Bronchial epithelial cell (primary cell): ENCODE data around the gene NOTCH1. TPM values are rescaled to one million over a fixed set of nuclear protein-coding genes. Genes with fewer than 3 reads are reported as not detected.

Experiments
- DNase-seq: peaks from one replicate; pipeline ENCODE4 v3.0.0-alpha.2; 2010; ENCODE audit warnings: low read depth
- FAIRE-seq: peaks from 2 replicates; lab custom pipeline; 2011; peaks lifted over from hg19 to GRCh38; lab: Jason Lieb, UNC
- H3K27me3 ChIP-seq: 2 replicates; pipeline ENCODE4 v1.5.1; 2011; ENCODE audit warnings: low read length; ENCODE audit not compliant: control insufficient read depth, insufficient read depth
- H3K36me3 ChIP-seq: 2 replicates; pipeline ENCODE4 v1.5.1; 2011; ENCODE audit warnings: low read length; ENCODE audit not compliant: control insufficient read depth, insufficient read depth
- H3K4me3 ChIP-seq: 2 replicates; pipeline ENCODE4 v1.5.1; 2011; ENCODE audit warnings: mild to moderate bottlenecking, low read depth, low read length, control low read depth
- CTCF ChIP-seq: IDR thresholded peaks from 2 replicates; pipeline ENCODE4 v1.5.1; 2011; ENCODE audit warnings: mild to moderate bottlenecking, moderate library complexity, low read length, control low read depth, inconsistent platforms; ENCODE audit not compliant: insufficient read depth, severe bottlenecking
- total RNA-seq: library from RNA; depleted of rRNA; stranded (reverse); fragments of >200 nt; gene quantifications from 2 replicates; pipeline ENCODE4 v1.2.1, GENCODE V29; 2014

NOTCH1 gene
- total RNA-seq, 1 donor from 2014 or later: 70.0 TPM

- no peaks in the 10 kb centered on the region for H3K27me3 ChIP-seq
- no peak overlapping the region for H3K4me3 ChIP-seq
- peaks cover 61% of the 10 kb centered on the region for H3K36me3 ChIP-seq
- no peak for DNase-seq
- FAIRE-seq: no peak
- peak; percentile 10 for TF ChIP-seq CTCF
Observed at GRCh38 chr9:136536721-136537241, 9.1 kb downstream of the NOTCH1 start.

GRCh38 chr9:136536051-136536720 is 9.7 kb downstream of the NOTCH1 start:
- H3K36me3 ChIP-seq: peaks cover 61% of the 10 kb centered on the region
- no peak for FAIRE-seq

DNA sequence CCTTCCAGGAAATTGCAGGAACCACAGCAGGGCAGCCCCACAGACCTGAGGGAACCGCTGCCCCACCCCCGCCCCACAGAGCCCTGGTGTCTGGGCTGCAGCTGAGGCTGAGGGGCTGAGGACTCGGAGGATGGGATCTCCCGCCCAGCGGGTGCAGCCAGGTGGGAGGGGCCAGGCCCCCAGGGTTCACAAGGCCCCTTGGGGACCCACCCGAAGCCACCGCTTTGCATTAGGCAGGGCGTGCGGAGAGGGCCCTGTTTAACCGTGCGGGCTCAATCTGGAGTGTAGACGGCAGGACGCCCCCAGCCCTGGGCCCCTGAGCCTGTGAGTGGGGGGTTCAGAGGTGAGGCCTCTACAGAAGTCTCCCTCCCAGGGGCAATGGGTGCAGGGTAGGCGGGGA is 10.8 kb downstream of the NOTCH1 start:
- FAIRE-seq (no peak), DNase-seq (no peak)
- TF ChIP-seq CTCF: no peak
- peaks cover 59% of the 10 kb centered on the region for H3K36me3 ChIP-seq
- no peak overlapping the region for H3K4me3 ChIP-seq
- H3K27me3 ChIP-seq: no peaks in the 10 kb centered on the region

More at GRCh38 chr9:136536051-136536720, 9.7 kb downstream of the NOTCH1 start:
- Histone ChIP-seq H3K27me3 (no peaks in the 10 kb centered on the region), H3K4me3 (no peak overlapping the region)
- TF ChIP-seq CTCF: no peak
- no peak for DNase-seq

DNA sequence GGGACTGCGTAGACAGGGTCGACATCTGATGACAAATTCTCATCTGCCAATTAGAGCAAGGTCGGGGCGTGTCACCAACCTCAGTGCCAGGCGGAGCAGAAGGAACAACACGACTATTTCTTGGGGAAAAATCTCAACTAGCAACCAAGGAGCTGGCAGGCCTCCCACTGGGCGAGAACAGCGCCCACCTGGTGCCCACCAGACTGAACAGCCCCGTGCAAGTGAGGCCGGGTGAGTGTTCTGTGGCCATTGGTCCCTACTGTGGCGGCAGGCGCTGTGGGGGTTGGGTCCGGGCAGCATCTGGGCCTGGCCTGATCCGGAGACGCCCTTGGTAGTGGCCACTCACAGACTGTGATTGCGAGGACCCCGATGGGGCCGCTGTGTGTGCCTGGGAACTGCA is 11.5 kb downstream of the NOTCH1 start:
- DNase-seq: no peak
- no peak overlapping the region for H3K4me3 ChIP-seq
- TF ChIP-seq CTCF: no peak
- no peak for FAIRE-seq
- peaks cover 59% of the 10 kb centered on the region for H3K36me3 ChIP-seq
- H3K27me3 ChIP-seq: no peaks in the 10 kb centered on the region

GRCh38 chr9:136533775-136534157 is 12.1 kb downstream of the NOTCH1 start:
- H3K36me3 ChIP-seq: peaks cover 55% of the 10 kb centered on the region
- no peaks in the 10 kb centered on the region for H3K27me3 ChIP-seq
- DNase-seq: peak; percentile 67
- FAIRE-seq: no peak
- TF ChIP-seq CTCF: no peak
- H3K4me3 ChIP-seq: no peak overlapping the region
